Suppressor macrophage treated with lipopolysaccharide for 1 hour (primary cell): ENCODE measurements around the gene TAS1R3.

ENCODE experiments used
- DNase-seq, 3 donors: peaks; one replicate each; pipeline ENCODE4 v3.0.0-alpha.2; 2020 to 2022

Gene TAS1R3

DNA sequence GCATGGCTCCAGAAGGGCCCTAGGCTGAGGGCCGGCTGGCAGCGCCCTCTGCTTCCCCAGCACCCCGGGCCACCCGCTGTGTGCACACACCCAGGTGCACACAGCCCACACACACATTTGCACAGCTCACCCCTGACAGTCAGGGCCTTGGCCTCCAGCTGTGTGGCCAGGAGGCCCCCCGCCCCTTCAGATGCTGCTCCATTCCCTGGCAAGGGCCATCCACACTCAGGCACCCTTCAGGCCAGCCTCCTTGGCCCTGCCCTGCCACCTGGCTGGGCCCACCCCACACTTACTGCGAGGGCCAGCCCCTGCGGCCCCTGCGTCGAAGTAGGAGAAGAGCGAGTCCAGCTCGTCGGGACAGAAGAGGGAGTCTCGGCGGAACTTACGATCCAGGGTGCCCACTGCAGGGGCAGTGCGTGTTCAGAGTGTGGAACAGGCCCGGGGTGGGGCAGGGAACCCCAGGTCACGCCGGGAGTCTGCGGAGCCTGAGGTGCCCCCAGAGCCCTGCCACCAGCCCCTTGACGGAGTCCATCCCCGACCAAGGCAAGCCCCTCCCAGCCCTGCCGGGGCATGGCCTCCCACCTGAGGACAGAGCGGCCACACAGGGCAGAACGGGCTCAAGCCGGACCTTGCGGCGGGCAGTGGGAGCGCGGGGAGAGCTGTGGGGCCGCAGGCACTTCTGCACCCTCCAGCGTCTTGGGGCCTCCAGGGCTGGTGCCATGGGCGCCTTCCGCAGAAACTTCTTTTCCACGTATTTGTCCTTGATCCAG is 35.7 kb upstream of the TAS1R3 start:
- DNase-seq: no peak

DNA sequence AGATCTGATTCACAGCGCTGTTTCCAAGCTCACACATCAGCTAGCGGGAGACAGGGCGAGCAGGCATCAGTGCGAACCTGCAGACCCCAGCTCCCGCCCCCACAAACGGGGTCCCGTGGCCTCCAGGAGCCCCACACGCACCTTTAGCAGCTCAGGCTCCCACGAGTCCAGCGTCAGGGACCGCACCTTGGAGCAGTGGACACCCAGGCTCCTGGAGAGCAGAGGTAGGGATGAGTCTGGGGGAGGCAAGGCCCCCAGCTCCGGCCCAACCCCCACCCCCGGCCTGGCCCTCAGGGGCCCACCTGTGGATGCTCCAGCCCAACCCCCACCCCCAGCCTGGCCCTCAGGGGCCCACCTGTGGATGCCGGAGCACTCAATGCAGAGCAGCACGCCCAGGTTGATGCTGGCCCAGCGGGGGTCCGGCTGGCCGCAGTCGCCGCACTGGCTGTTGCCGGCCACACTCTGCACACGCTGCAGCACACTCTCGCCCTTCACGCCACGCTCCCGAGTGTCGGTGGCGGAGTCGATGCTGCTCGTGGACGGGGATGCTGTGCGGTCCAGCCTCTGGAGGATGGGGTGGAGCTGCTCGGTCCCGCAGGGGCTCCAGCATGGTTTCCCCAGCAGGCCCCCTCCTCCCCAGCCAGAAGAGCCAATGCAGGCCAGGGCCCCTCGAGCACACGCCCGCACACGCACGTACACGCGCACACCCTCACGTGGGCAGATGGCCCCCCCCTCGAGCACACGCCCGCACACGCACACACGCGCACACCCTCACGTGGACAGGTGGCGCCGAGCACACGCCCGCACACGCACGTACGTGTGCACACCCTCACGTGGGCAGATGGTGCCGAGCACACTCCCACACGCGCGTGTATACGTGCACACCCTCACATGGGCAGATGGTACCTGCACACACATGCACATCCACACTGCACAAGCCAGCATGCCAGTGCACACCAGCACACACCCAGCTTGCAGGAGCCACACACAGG is 34.7 kb upstream of the TAS1R3 start:
- DNase-seq: no peak

DNA sequence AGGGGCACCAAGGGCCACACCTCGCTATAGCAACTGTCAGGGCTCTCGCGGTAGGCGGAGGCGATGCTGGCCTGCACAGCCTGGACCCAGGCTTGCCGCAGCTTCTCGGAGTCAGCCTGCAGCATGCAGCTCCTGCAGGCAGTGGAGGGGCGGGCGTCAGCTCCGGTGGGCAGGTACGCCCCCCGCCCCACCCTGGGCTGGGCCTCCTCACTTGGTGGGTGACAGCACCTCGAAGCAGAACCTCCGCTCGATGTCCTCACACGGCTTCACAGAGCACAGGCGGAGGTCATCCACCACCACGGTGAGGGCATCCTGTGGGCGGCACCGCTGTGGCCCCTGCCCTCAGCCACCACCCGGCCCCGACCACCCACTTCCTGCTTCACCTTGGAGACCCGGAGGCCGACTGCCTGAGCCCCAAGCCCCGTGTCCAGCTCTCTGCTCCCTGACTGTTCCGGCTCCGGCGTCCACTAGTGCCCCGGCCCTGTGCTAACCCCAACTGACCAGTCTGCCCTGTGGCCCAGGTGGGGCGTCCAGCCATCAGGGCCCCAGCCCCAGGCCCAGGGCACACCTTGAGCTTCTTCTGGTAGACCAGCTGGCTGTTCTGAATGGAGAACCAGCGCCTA is 33.2 kb upstream of the TAS1R3 start:
- DNase-seq: no peak

DNA sequence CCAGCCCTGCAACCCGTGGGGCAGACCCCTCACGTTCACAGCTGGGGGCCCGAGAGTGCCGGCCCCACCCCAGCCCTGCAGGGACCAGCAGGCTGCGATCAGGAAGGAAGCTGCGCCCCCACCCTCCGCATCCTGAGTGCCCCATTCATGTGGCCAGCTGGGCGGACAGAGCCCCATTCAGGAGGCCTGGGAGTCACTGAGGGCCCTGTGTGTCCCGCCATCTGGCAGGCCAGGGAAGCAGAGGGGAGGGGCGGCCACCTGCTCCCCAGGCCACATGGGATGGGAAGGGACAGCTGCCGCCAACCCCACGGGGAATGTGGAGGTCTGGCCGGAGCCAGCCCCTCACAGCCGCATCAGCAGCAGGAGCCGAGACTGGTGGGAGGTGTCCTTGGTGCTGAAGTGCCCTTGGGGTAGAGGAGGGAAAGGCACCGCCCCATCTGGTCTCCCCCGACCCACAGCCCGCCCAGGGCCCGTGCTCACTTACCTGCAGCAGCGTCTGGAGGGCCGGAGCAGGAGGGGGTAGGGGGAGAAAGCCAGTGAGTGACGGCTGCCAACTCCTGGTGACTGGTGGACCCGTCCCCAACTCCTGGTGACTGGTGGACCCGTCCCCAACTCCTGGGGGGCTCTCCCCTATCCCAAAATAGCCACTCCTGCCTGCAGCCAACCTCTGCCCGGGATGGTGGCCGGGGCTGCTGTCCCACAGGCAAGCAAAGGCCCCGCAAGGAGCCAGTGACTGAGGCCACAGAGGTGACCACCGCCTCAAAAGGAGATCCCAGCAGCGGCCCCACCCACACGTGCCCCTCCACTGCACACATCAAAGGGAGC is 32.0 kb upstream of the TAS1R3 start:
- DNase-seq: no peak

DNA sequence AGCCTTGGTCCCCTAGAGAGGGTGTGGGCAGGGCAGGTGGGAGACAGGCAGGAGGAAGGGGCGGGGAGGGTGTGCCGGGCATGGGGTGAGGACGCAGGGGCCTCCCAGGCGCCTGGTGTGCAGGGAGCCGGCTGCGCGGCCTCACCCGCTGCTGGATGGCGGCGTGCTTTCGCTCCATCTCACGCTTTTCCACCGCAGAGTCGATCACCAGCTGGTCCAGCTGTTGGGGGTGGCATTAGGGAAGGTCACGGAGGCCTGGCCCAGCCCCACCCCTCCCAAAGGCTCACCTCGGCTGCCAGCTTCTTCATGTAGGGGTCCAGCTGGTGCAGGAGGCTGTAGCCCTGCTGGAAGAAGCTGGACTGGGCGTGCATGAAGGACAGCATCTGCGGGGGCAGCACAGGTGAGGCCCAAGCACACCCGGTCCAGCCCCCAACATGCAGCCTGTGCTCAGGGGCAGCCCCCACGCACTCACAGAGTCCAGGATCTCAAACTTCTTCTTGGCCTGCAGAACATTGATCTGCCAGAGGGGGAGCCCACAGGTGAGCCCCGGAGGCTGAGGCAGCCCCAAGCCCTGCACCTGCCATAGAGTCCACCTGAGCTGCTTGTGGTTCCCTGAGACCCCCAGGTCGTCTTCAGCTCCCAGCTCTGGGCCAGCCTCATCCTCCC is 31.3 kb upstream of the TAS1R3 start:
- no peak for DNase-seq

DNA sequence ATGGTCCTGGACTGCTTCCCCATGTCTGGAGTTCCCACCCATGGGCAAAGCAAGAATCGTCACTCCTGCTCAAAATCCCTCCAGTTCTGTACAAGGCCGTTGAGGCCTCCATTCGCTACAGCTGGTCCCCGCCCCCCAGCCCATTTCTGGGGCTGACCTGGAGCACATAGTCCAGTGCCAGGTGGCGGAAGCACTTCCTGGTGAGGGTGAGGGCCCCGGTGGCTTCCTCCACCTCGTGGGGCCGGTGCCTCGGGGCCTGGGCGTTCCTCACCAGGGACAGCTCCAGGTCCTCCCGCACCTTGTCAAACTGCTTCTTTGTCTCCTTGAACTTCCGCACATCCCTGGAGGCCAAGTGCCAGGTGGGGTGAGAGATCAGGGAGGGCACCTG is 30.7 kb upstream of the TAS1R3 start:
- no peak for DNase-seq

DNA sequence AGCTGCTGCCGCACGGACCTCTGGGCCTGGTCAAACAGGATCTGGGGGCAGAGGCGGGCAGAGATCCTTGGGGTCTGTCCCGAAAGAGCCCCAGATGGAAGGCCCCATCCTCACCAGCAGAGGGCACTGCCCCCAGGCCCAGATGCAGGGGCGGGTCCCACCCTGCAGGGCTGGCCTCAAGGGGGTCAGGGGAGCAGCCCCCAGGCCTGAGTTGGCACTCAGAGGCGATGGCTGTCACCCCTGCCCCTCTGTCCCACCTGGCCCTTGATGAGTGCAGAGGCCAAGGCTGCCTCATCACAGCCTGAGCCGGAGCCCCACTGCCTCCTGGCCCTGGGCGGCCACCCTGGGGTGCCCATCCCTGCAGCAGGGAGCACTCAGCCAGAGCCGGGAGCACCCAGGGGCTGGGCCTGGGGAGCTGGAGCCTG is 29.1 kb upstream of the TAS1R3 start:
- peak in 2 of 3 donors; percentile 22 to 43 for DNase-seq

DNA sequence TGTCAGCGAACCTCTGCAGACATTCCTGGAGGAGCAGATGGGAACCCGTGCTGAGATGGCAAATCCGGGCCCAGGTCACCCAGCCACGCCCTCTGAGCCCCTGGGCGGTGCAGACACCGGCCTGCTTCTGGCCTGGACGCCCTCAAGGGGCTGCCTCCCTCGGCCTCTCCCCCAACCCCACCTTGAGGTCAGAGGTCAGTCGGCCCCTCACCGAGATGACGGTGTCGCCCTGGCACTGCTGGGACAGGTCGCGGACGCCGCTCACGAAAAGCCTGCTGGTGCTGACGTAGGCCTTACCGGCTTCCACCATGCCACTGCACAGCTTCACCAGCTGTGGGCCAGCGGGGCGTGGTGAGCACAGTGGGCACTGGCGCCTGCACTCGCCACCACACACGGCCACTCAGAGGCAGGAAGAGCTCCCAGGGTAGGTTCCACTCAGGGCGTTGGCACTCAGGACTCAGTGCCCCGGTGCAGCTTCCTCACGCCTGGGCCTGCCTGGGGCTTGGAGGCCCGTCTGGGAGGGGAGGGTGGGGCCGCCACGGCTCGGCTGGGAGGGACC is 28.1 kb upstream of the TAS1R3 start:
- no peak for DNase-seq

DNA sequence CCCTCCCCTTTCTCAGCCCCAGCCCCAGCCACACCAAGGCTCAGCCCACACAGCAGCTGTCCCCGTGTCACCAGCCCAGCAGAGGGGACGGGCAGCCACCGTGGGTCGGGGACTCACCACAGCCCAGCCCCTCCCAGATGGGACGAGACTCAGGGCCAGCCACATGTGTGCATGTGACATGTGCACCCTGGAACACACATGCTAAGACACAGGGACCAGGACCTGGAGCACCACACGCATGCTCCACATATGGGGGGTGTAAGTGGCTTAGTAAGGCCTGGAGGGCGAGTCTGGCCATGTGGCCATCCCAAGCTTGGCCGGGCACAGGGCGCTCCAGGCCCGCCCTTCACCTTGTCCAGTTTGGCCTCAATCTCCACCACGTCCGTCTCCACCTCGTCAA is 27.3 kb upstream of the TAS1R3 start:
- no peak for DNase-seq

DNA sequence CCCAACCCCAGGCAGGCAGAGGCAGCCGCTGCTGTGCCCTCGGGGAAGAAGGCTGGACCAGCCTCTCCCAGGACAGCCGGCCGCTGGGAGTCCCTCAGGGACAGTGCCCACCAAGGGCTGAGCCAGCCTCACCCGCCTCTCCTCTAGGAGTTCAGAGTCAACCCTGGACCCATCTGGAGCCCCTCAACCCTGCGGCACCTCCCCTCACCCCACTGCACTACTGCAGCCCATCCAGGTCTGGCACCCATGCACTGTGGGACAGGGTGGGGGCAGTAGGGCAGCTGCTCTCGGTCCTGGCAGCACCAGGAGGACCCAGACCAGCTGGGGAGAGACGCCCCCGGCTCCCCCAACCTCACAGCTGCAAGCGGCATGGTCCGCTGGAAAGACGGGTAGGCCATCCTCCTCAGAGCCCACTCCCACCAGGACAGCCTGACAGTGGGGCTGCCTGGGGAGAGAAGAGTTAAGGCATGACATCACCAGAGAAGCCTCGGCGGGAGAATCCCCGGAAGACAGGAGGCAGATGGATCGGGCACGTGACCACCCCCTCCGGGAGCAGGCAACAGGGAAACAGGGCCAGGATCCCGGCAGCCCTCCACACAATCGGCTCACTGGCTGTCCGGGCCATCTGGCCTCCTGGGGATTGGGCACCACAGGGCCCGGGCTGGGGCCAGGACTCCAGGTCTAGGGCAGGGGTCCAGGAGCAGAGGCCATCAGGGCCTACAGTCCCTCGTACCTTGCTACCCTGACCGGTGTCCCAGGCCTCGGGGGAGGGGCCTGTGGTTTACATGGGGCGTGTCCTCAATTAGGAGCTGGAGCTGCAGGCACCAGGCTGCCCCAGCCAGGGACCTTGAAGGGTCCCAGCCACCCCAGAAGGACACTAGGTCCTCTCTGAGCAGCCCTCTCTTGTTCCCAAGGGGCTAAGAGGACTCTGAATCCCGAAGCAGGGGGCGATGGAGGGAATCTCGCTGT is 26.5 kb upstream of the TAS1R3 start:
- DNase-seq: peak; percentile 58 to 80 (median 66)

DNA sequence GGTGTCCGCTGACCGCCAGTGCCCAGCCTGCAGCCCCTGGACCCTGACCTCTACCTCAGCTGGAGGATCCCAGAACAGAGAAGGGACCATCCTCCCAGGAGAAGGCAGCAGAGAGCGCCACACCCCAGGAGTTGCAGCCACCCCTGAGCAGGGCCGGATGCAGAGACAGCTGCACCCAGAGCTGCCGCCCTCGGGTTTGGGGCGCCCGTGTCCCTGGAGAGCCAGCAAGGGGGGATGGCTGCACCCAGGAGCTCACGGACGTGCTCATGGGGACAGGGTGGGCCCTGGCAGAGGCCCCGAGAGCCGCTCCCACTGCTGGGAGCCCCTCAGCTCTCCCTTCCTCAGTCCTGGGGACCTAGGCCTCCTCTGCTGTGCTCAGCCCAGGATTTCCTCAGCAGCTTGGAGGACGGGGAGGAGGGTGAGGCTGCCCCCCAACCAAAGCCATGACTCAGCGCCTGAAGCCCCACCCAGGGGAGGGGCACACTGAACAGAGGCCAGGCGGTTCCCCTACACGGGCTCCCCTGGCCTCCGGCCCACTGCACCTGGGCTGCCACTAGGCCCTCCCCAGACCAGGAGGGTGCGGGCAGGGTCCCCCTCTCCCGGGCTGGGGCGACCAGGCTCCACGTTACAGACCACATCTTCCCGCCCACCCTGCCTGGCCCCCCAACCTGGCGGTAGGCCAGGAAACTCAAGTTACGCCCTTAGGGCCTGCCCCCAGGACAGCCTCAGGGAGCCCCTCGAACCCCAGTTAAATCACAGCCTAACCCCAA is 25.6 kb upstream of the TAS1R3 start:
- DNase-seq: peak; percentile 66 to 76 (median 72)

DNA sequence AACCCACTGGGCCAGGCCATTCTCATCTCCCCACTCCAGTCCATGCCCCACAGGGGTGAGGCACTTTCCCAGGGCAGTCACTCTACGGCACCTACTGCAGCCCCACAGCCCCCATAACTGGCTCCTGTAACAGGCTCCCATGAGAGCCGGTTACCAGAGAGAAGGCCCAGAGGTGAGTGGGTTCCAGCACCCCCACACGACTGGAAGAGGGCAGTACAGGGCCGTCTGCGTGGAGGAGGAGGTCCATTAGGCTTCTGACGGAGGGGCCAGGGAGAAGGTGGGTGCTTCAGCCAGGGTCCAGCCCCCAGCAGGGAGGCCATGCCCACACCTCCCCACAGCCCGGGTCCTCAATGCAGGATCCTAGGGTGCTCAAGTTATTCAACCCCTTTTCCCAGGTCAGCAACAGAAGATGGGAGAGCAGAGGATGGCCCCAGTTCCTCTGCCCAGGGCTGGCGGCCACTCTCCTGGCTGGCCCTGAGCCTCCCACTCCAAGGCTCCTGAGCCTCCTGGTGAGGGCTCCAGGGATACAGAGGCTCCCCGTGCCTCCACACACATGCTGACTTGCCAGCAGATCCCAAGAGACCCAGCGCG is 24.9 kb upstream of the TAS1R3 start:
- DNase-seq: peak in 1 of 3 donors; percentile 18

DNA sequence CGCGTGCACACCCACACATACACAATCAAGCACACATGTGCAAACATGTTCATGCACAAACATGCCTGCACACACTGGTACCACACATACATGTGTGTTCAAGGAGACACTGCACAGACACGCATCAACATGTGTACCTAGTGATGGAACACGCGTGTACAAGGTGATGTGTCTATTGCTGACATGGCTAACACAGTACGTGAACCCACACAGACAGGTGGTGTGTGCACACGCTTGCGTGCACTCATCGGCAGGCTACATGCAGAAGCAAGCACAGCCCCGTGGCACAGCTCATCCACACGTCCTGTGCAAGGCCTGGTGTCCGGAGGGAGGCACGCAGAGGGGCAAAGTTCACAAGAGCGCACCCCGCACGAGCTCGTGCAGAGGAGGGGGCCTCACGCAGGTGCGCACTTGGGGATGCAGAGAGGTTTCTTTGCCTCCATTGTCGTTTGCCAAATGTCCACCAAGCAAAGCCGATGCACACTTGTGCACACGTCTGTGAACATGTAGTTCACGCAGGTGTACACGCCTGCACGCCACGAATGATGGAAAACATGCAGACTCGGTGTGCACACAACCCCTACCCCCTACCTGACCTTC is 24.3 kb upstream of the TAS1R3 start:
- DNase-seq: no peak

DNA sequence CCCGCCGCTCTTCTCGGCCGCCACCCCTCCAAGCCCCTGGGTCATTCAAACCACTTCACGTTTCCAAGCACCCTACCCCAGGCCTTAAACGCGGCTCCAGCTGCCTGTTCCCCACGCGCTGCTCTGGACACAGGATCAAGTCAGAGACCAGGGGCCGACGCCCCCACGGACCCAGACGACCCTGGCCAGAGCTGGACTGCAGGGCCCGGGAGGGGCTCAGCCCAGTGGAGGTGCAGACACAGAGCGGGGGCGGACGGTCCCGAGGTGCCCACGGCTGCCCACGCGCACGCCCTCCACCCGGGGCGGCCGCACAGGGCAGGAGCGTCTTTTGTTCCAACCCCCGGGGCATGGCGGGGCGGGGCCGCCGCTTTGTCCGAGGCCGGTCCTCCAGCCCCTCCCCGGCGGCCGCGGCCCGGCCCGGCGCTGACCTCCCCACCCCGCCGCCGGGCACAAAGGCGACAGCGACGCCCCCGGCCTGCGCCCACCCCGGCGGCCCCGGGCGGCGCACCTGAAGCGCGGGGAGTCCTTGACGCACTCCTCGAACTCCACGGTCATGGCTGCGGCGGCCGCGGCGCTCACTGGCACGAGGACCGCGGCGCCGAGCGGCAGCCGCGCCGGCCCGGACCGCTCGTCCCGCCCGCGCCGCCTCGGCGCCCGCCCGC is 23.7 kb upstream of the TAS1R3 start:
- DNase-seq: peak; percentile 27 to 74 (median 44)

DNA sequence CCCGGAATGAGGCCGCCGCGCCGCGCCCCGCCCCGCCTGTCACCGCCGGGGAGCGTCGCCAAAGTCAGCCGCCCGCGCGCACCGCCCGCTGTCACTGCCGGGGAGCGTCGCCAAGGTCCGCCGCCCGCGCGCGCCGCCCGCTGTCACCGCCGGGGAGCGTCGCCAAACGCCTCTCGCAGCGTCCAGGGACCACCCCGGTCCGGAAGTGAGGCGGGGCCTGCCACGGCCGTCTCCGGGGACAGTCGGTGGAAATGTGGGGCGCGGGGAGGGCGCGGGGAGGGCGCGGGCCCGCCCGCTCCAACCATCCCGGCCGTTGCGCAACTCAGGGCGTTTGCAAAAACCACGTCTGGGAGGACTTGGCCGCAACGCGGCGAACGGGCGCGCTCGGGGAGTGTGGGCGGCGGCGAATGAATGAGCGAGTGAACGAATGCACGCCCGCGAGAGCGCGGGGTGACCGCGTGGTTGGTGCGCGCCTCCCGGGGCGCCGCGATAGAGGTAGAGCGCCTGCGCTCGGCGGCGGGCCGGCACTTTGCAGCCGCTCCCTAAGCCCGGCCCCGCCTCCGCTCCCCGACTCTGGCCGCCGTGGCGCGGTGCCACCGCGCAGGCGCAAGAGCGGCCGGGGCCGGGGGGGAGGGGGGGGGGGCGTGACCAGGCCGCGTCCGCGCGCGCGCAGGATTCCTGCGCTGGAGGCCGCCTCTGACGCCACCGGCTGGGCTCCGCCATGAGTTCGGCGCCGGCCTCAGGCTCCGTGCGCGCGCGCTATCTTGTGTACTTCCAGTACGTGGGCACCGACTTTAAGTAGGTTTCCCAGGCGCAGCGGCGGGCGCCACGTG is 22.9 kb upstream of the TAS1R3 start, which contains the start of the genes ACAP3 and PUSL1:
TSS of gene ACAP3 (minus strand) at position 8 of the 833 bp plus-strand sequence. CDS start 115 bp downstream, outside the sequence.
TSS of gene PUSL1 (plus strand) at position 675 of the 833 bp plus-strand sequence. CDS start at position 722, 47 bp downstream.
- DNase-seq: peak; percentile 93 to 98 (median 97)

DNA sequence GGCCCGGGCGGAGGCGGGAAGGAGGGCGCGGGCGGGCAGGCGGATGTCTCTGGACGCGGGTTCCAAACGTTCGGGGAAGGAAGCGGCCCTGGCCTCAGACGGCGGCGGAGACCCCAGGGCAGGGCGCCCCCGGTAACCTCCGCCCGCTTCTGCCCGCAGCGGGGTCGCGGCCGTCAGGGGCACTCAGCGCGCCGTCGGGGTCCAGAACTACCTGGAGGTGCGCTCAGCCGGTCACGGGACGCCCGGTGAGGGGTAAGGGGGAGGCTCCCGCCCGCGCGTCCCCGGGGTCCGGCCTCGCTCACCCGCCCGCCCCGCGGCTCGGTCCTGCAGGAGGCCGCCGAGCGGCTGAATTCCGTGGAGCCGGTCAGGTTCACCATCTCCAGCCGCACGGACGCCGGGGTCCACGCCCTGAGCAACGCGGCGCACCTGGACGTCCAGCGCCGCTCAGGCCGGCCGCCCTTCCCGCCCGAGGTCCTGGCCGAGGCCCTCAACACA is 22.3 kb upstream of the TAS1R3 start:
- peak in 1 of 3 donors; percentile 38 for DNase-seq
